Nephron (organoid): ENCODE results near the gene NDUFS7.

Experiments
- H3K27ac Mint-ChIP-seq, 3 experiments: 2 replicates each; pipeline ENCODE4 v1.8.0; 2020; ENCODE audit warnings: mixed read lengths in 3 of 3, mild to moderate bottlenecking in 2 of 3, moderate library complexity in 1 of 3
- H3K27me3 Mint-ChIP-seq: 2 replicates; pipeline ENCODE4 v1.8.0; 2021; ENCODE audit warnings: low read depth, mild to moderate bottlenecking, moderate library complexity, mixed read lengths
- H3K36me3 Mint-ChIP-seq: 2 replicates; pipeline ENCODE4 v1.8.0; 2020; ENCODE audit warnings: low read depth, mixed read lengths
- H3K4me1 Mint-ChIP-seq: 2 replicates; pipeline ENCODE4 v1.8.0; 2020; ENCODE audit warnings: mixed read lengths
- H3K4me3 Mint-ChIP-seq, 3 experiments: 2 replicates each; pipeline ENCODE4 v1.8.0; 2020; ENCODE audit warnings: mild to moderate bottlenecking in 3 of 3, mixed read lengths in 3 of 3, moderate library complexity in 2 of 3
- H3K9me3 Mint-ChIP-seq: 2 replicates; pipeline ENCODE4 v1.8.0; 2020; ENCODE audit warnings: mixed read lengths
- CTCF ChIP-seq, 3 experiments: fragments of 200-600 bp; sonication (generic); IDR thresholded peaks; one replicate each; pipeline ENCODE4 v1.5.0; 2021; ENCODE audit warnings: antibody characterized with exemption in 3 of 3; ENCODE audit not compliant: unreplicated experiment in 3 of 3

NDUFS7 gene

GRCh38 chr19:1356508-1356865 is 27.2 kb upstream of the NDUFS7 start:
- H3K27ac Mint-ChIP-seq: peak overlapping the region; percentile 88 to 96 (median 95)
- peaks cover 44% of the 10 kb centered on the region for H3K36me3 Mint-ChIP-seq
- H3K4me3 Mint-ChIP-seq: peak overlapping the region; percentile 94 to 97 (median 95)
- no peaks in the 10 kb centered on the region for H3K9me3 Mint-ChIP-seq
- peaks cover 63% of the 10 kb centered on the region for H3K4me1 Mint-ChIP-seq
- no peak for TF ChIP-seq CTCF (IDR thresholded peaks at IDR 0.05; ENCODE audit: unreplicated experiment in 3 of 3)
- no peaks in the 10 kb centered on the region for H3K27me3 Mint-ChIP-seq

- Mint-ChIP-seq H3K9me3 (no peaks in the 10 kb centered on the region), H3K4me1 (peaks cover 71% of the 10 kb centered on the region), H3K4me3 (peak overlapping the region; percentile 53 to 97 (median 60)), H3K27me3 (no peaks in the 10 kb centered on the region), H3K27ac (peak overlapping the region; percentile 30 to 93 (median 88)), H3K36me3 (peaks cover 56% of the 10 kb centered on the region)
- no peak for TF ChIP-seq CTCF (IDR thresholded peaks at IDR 0.05; ENCODE audit: unreplicated experiment in 3 of 3)
Measured at GRCh38 chr19:1357531-1358109, 26.1 kb upstream of the NDUFS7 start.

- Mint-ChIP-seq H3K36me3 (peaks cover 80% of the 10 kb centered on the region), H3K27me3 (no peaks in the 10 kb centered on the region)
Measured at GRCh38 chr19:1360126-1360817, 23.4 kb upstream of the NDUFS7 start.

GRCh38 chr19:1360818-1361461 is 22.8 kb upstream of the NDUFS7 start:
- peak overlapping the region; percentile 85 to 94 (median 88) for H3K27ac Mint-ChIP-seq

More at GRCh38 chr19:1360126-1360817, 23.4 kb upstream of the NDUFS7 start:
- H3K4me3 Mint-ChIP-seq: peak overlapping the region; percentile 31 to 75 (median 72)
- TF ChIP-seq CTCF (IDR thresholded peaks at IDR 0.05; ENCODE audit: unreplicated experiment in 3 of 3): no peak
- H3K27ac Mint-ChIP-seq: peak overlapping the region; percentile 74 to 93 (median 88)
- peaks cover 79% of the 10 kb centered on the region for H3K4me1 Mint-ChIP-seq
- H3K9me3 Mint-ChIP-seq: no peaks in the 10 kb centered on the region

GRCh38 chr19:1361601-1362386 is 21.9 kb upstream of the NDUFS7 start:
- no peaks in the 10 kb centered on the region for H3K9me3 Mint-ChIP-seq
- H3K27ac Mint-ChIP-seq: peak overlapping the region; percentile 85 to 94 (median 88)
- H3K27me3 Mint-ChIP-seq: no peaks in the 10 kb centered on the region
- H3K36me3 Mint-ChIP-seq: peaks cover 84% of the 10 kb centered on the region
- peaks cover 66% of the 10 kb centered on the region for H3K4me1 Mint-ChIP-seq
- H3K4me3 Mint-ChIP-seq: peak overlapping the region; percentile 55 to 85 (median 77)
- no peak for TF ChIP-seq CTCF (IDR thresholded peaks at IDR 0.05; ENCODE audit: unreplicated experiment in 3 of 3)

More at GRCh38 chr19:1360818-1361461, 22.8 kb upstream of the NDUFS7 start:
- no peaks in the 10 kb centered on the region for H3K27me3 Mint-ChIP-seq
- H3K4me3 Mint-ChIP-seq: peak overlapping the region; percentile 55 to 85 (median 77)
- H3K9me3 Mint-ChIP-seq: no peaks in the 10 kb centered on the region
- peaks cover 83% of the 10 kb centered on the region for H3K36me3 Mint-ChIP-seq
- no peak for TF ChIP-seq CTCF (IDR thresholded peaks at IDR 0.05; ENCODE audit: unreplicated experiment in 3 of 3)
- peaks cover 75% of the 10 kb centered on the region for H3K4me1 Mint-ChIP-seq
